Subcutaneous abdominal adipose tissue (tissue), 5 donors: Measurements from ENCODE around the gene PECR.

Experiments
- H3K27ac ChIP-seq: one replicate; pipeline ENCODE4 v1.7.0; 2013; ENCODE audit warnings: low read depth, mild to moderate bottlenecking, inconsistent platforms, low read length, moderate library complexity
- H3K27me3 ChIP-seq, 5 donors: one replicate each; pipeline ENCODE4 v1.7.0; 2013; ENCODE audit warnings: low read length in 5 of 5, inconsistent platforms in 1 of 5; ENCODE audit not compliant: control insufficient read depth in 5 of 5, insufficient read depth in 4 of 5
- H3K36me3 ChIP-seq, 5 donors: one replicate each; pipeline ENCODE4 v1.7.0; 2013; ENCODE audit warnings: low read length in 5 of 5; ENCODE audit not compliant: control insufficient read depth in 5 of 5, insufficient read depth in 5 of 5
- H3K4me1 ChIP-seq, 5 donors: one replicate each; pipeline ENCODE4 v1.7.0; 2013; ENCODE audit warnings: low read length in 5 of 5, mild to moderate bottlenecking in 3 of 5, moderate library complexity in 1 of 5; ENCODE audit not compliant: control insufficient read depth in 5 of 5, insufficient read depth in 5 of 5
- H3K4me3 ChIP-seq, 5 donors: one replicate each; pipeline ENCODE4 v1.7.0; 2013; ENCODE audit warnings: low read length in 5 of 5, low read depth in 1 of 5
- H3K9ac ChIP-seq, 5 donors: one replicate each; pipeline ENCODE4 v1.7.0; 2013; ENCODE audit warnings: low read length in 5 of 5, mild to moderate bottlenecking in 4 of 5, moderate library complexity in 3 of 5
- H3K9me3 ChIP-seq, 5 donors: one replicate each; pipeline ENCODE4 v1.7.0; 2013; ENCODE audit warnings: low read length in 5 of 5; ENCODE audit not compliant: control insufficient read depth in 5 of 5
- donor health status: healthy.
- donor health status: healthy.
- donor health status: healthy.
- donor health status: healthy.
- donor health status: healthy.

PECR gene

DNA sequence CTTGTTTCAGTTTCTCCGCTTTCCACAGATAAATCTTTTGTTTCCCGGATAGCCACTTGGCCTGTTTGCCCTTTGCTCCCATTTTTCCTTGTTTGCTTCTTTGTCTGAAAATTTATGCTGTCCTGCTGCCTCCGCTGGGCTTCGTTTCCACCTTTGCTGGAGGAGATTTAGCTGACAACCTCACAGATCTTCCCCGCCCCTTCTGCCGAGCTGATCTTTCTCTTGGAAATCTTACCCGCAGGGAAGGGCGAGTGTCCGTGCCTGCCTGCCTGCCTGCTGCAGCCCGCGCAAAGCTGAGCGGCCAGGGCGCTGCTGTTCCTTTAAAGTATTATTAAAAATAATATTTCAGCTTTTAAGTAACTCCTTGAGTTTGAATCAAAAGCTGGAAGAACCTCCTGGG, 26.2 kb upstream of the PECR start:
- Histone ChIP-seq H3K36me3 (peaks cover 5 to 18% (median 15%) of the 10 kb centered on the region in 5 donors), H3K4me3 (peak overlapping the region in 2 of 5 donors; percentile 31), H3K9me3 (no peaks in the 10 kb centered on the region), H3K9ac (peak overlapping the region in 2 of 5 donors; percentile 45 to 76), H3K4me1 (peaks cover 2 to 30% (median 22%) of the 10 kb centered on the region in 5 donors), H3K27ac (no peak overlapping the region), H3K27me3 (no peaks in the 10 kb centered on the region)

DNA sequence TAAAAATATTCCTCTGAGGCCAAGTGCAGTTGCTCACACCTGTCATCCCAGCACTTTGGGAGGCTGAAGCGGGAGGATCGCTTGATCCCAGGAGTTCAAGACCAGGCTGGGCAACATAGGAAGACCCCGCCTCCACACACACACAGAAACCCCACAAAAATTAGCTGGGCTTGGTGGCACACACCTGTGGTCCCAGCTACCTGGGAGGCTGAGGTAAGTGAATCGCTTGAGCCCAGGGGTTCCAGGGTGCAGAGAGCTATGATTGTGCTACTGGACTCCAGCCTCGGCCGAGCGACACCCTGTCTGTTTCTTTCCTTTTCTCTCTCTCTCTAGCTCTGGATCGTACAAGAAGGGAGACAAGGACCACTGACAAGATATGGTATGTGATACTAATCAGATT, 25.7 kb upstream of the PECR start:
- Histone ChIP-seq H3K4me1 (peaks cover 2 to 30% (median 22%) of the 10 kb centered on the region in 5 donors), H3K36me3 (peaks cover 3 to 14% (median 14%) of the 10 kb centered on the region in 5 donors), H3K9me3 (no peaks in the 10 kb centered on the region), H3K27ac (no peak overlapping the region), H3K9ac (peak overlapping the region in 2 of 5 donors; percentile 45 to 76), H3K27me3 (no peaks in the 10 kb centered on the region), H3K4me3 (peak overlapping the region in 1 of 5 donors; percentile 31)

DNA sequence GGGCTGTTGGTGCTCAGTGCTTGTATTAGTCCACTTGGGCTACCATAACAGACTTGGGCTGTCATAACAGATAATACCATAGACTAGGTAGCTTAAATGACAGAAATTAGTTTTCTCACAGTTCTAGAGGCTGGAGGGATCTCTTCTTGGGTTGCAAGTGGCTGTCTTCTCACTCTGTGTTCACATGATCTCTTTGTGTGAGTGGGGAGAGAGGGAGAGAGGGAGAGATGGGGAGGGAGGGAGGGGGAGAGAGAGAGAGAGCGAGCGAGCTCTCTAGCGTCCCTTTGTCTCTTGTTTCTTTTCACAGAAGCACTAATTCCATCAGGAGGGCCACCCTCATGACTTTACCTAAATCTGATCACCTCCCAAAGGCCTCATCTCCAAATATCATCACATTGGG, 23.1 kb upstream of the PECR start:
- H3K9ac ChIP-seq = no peak overlapping the region
- no peak overlapping the region for H3K4me3 ChIP-seq
- no peaks in the 10 kb centered on the region for H3K9me3 ChIP-seq
- peaks cover 2 to 15% (median 9%) of the 10 kb centered on the region in 5 donors for H3K4me1 ChIP-seq
- no peaks in the 10 kb centered on the region for H3K27me3 ChIP-seq
- H3K36me3 ChIP-seq = peaks cover 0 to 10% (median 5%) of the 10 kb centered on the region in 5 donors
- H3K27ac ChIP-seq = no peak overlapping the region

DNA sequence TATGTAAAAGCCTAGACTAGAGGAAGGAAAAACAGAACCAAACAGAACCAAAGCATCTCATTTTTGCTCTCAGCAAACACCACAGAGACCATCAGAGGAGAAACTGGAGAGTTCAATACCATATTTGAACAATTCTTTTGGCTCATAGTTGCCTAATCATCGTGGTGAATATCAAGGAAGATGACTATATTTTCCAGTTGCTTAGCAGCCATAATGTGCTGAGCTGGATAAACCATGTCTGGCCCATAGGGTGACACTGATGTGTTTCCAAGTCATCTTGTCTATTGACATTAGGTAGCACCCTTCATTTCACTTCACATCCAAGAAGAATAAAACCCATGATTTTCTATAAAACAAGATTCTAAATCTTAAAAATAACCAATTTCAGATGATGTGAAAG, 21.6 kb upstream of the PECR start:
- Histone ChIP-seq H3K27me3 (no peaks in the 10 kb centered on the region), H3K9me3 (no peaks in the 10 kb centered on the region), H3K4me3 (no peak overlapping the region), H3K27ac (no peak overlapping the region), H3K4me1 (peaks cover 0 to 8% (median under 1%) of the 10 kb centered on the region in 5 donors), H3K36me3 (peaks cover 0 to 10% (median 5%) of the 10 kb centered on the region in 5 donors), H3K9ac (no peak overlapping the region)

DNA sequence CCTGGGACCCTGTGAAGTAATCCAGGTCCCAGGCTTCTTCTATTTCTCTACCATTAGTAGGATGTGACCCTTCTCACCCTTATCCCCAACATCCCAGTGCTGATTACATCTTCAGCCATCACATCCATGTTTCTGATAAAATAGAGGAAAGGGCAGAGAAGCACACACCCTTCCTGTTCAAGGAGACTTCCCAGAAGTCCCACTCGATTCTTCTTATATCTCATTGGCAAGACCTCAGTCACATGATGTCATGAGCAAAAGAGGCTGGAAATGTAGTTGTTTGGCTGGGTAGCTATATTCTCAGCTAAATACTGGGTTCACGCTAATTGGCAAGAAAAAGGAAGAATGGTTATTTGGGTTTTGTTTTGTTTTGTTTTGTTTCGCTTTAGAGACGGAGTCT, 19.5 kb upstream of the PECR start:
- no peaks in the 10 kb centered on the region for H3K9me3 ChIP-seq
- H3K36me3 ChIP-seq = peaks cover 0 to 10% (median 5%) of the 10 kb centered on the region in 5 donors
- no peak overlapping the region for H3K9ac ChIP-seq
- no peak overlapping the region for H3K4me3 ChIP-seq
- no peak overlapping the region for H3K27ac ChIP-seq
- H3K4me1 ChIP-seq = no peaks in the 10 kb centered on the region
- H3K27me3 ChIP-seq = no peaks in the 10 kb centered on the region

DNA sequence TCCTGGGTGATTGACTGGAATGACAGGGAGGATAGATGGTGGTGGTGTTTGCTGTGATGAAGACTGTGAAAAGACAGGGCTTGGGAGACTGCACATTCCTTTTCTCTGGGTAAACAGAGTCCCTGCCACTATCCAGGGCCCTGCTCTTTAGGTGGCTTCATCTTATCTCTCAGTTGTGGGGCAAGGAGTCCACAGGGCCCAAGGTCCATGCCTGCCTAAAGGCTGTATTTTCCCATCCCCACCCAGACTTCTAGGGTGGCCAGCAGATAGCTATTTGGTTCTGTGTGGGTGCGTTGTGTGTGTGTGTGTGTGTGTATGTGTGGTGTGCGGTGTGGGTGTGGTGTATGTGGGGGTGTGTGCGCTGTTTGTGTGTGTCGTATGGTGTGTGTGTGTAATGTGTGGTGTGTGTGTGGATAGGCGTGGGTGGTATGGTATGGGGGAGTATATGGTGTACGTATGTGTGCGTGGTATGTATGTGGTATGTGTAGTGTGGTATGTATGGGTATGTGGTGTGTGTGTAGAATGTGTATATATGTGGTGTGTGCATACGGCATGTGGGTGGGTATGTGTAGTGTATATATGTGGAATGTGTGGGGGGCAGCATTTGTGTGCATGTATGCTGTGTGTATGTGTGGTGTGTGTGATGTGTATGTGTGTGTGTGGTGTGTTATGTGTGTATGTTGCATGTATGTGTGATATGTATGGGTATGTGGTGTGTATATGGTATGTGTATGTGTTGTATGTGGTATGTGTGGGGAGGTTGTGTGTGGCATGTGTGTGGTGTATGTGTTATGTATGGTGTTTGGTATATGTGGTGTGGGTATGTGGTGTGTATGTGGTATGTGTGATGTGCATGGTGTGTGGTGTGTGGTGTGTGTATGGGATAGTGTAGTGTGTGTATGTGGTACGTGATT, 17.1 kb upstream of the PECR start:
- Histone ChIP-seq H3K27ac (no peak overlapping the region), H3K9me3 (no peaks in the 10 kb centered on the region), H3K4me3 (no peak overlapping the region), H3K4me1 (no peaks in the 10 kb centered on the region), H3K9ac (no peak overlapping the region), H3K36me3 (peaks cover 0 to 10% (median 5%) of the 10 kb centered on the region in 5 donors), H3K27me3 (no peaks in the 10 kb centered on the region)

DNA sequence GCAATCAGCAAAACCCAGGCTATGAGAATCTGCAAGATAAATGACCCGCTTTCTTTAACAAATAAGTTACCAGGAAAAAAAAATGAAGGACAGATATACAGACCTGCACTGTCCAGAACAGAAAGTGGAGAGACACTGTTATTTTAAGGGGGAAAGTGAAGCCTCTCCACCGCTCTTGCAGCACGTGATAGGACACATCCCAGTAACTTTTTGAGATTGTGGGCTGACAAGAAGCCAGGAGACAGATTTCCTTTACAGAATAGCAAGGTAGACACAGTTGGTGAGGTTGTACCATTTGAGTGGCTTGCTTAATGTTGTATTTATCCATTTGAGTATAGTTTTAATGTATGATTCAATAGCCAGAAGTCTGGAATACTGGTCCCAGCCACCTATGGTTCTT, 13.1 kb upstream of the PECR start:
- no peak overlapping the region for H3K9ac ChIP-seq
- H3K27ac ChIP-seq = no peak overlapping the region

DNA sequence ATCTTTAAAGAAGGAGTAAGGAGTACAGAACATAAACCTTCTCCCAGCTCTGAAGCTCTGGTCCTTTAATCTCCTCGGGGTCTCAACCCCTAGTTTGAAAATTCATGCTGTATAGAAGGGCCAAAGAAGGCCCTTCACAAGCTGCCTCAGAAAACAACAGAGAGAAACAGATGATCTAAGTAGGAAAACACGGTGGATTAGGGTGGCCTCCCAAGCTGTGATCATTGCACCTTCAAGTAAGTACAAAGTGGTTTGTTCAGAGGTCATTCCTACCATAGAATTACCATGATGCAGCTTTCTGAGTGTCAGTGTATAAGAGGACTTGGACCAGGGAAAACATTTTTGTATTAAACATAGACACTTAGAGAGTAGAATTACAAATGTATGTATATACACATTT, 11.0 kb upstream of the PECR start:
- no peak overlapping the region for H3K4me3 ChIP-seq
- no peak overlapping the region for H3K9ac ChIP-seq
- no peaks in the 10 kb centered on the region for H3K9me3 ChIP-seq
- no peaks in the 10 kb centered on the region for H3K36me3 ChIP-seq
- no peaks in the 10 kb centered on the region for H3K27me3 ChIP-seq
- H3K4me1 ChIP-seq = no peaks in the 10 kb centered on the region
- no peak overlapping the region for H3K27ac ChIP-seq

More for the DNA sequence above, 13.1 kb upstream of the PECR start:
- Histone ChIP-seq H3K27me3 (no peaks in the 10 kb centered on the region), H3K4me1 (no peaks in the 10 kb centered on the region), H3K36me3 (peaks cover 0 to 2% (median 0%) of the 10 kb centered on the region in 5 donors), H3K9me3 (no peaks in the 10 kb centered on the region), H3K4me3 (no peak overlapping the region)

DNA sequence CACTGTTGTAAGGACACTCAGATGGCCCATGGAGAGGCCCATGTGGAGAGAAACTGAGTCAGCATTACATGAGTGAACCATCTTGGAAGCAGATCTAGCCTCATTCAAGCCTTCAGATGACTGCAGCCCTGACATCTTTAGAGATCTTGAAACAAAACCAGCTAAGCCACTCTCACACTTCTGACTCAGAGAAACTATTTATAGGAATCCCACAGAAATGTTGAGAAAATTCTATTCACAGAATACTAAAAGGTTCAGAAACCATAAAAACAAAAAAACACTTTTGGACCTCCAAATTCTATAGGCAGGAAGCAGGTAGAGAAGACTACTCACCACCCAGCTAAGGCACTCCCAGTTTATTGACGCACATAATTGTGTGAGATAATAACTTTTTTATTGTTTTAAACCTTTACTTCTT, 8.8 kb upstream of the PECR start:
- Histone ChIP-seq H3K27ac (no peak overlapping the region), H3K27me3 (no peaks in the 10 kb centered on the region), H3K4me1 (no peaks in the 10 kb centered on the region), H3K9ac (no peak overlapping the region), H3K9me3 (no peaks in the 10 kb centered on the region), H3K4me3 (no peak overlapping the region), H3K36me3 (no peaks in the 10 kb centered on the region)

DNA sequence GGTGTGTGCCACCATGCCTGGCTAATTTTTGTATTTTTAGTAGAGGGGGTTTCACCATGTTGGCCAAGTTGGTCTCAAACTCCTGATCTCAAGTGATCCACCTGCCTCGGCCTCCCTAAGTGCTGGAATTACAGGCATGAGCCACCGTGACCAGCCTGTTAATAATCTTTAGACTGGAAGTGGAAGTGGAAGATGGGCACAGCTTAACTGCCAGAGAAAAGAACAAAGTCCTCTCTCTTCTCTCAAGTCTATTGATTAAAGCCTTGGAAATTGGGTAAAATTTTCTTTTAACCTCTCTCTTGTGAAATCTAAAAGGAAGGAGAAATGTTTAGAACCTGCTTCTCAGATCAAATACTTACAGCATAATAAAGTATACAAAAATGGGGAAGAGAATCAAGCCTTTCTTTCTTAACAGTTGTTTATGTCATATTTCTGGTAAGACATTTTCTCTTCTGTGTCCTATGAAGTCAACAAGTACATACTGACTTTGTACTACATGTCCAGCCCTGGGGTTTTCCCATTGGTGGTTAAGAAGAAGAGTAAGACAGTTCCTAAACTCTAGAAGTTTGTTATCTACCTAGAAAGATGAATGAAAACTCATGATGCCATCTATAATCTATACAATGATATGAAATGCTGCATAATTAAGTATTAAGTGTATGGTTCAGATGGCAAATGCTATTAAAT, 4.7 kb upstream of the PECR start:
- Histone ChIP-seq H3K27ac (no peak overlapping the region), H3K4me1 (peaks cover 1 to 10% (median 9%) of the 10 kb centered on the region in 5 donors), H3K9me3 (no peaks in the 10 kb centered on the region)

More for the DNA sequence above, 4.7 kb upstream of the PECR start:
- no peaks in the 10 kb centered on the region for H3K36me3 ChIP-seq
- no peak overlapping the region for H3K4me3 ChIP-seq
- no peak overlapping the region for H3K9ac ChIP-seq
- no peaks in the 10 kb centered on the region for H3K27me3 ChIP-seq
